H1 (cell line): Measurements from ENCODE around the gene SPRN. TPM values are rescaled to one million over a fixed set of nuclear protein-coding genes. Genes with fewer than 3 reads are reported as not detected.

Experiments used
- CTCF ChIA-PET: fragments of 300-600 bp; sonication (Branson Sonifier 250); formaldehyde crosslinking; loops from one replicate; lab custom pipeline; 2021; ENCODE audit not compliant: partially characterized antibody; lab: Charles Lee
- POLR2A ChIA-PET: fragments of 300-600 bp; sonication (Branson Sonifier 250); formaldehyde crosslinking; loops from one replicate; lab custom pipeline; 2021; ENCODE audit warnings: inconsistent platforms; ENCODE audit not compliant: partially characterized antibody; lab: Charles Lee
- DNase-seq, 2 experiments: peaks; one replicate each; pipeline versions ENCODE4 v3.0.0 to v3.0.0-alpha.2; 2010 to 2022; ENCODE audit warnings: low spot score in 2 of 2, low read depth in 1 of 2, mixed read lengths in 1 of 2
- FAIRE-seq: peaks from 2 replicates; lab custom pipeline; 2011; peaks lifted over from hg19 to GRCh38; lab: Jason Lieb, UNC
- H2AFZ ChIP-seq: 2 replicates; pipeline ENCODE4 v1.8.1; 2012; ENCODE audit warnings: low read length, inconsistent platforms
- H2AK5ac ChIP-seq: 2 replicates; pipeline ENCODE4 v1.6.1; 2013; ENCODE audit warnings: low read depth, low read length
- H2BK120ac ChIP-seq: replicated peaks from 2 replicates; pipeline ENCODE3; 2013; ENCODE audit warnings: low read depth, low read length, inconsistent platforms
- H2BK12ac ChIP-seq: 2 replicates; pipeline ENCODE4 v1.6.1; 2013; ENCODE audit warnings: low read depth, low read length
- H2BK15ac ChIP-seq: 2 replicates; pipeline ENCODE4 v1.6.1; 2013; ENCODE audit warnings: low read length
- H2BK20ac ChIP-seq: 2 replicates; pipeline ENCODE4 v1.6.1; 2013; ENCODE audit warnings: low read length
- H2BK5ac ChIP-seq: 2 replicates; pipeline ENCODE4 v1.6.1; 2013; ENCODE audit warnings: low read depth, low read length
- H3K14ac ChIP-seq: 2 replicates; pipeline ENCODE4 v1.6.1; 2013; ENCODE audit warnings: inconsistent platforms; ENCODE audit not compliant: insufficient read length
- H3K18ac ChIP-seq: 2 replicates; pipeline ENCODE4 v1.6.1; 2013; ENCODE audit warnings: low read length; ENCODE audit errors: extremely low read depth
- H3K23ac ChIP-seq: 2 replicates; pipeline ENCODE4 v1.6.1; 2013; ENCODE audit warnings: inconsistent platforms; ENCODE audit not compliant: insufficient read length
- H3K23me2 ChIP-seq: 2 replicates; pipeline ENCODE4 v1.6.1; 2013; ENCODE audit warnings: low read depth, low read length
- H3K27ac ChIP-seq: 2 replicates; pipeline ENCODE4 v1.6.1; 2011; ENCODE audit warnings: low read depth, low read length, inconsistent platforms
- H3K27me3 ChIP-seq, 4 experiments: replicated peaks in 1 of 4; 1 replicate in 1 of 4; 2 replicates in 3 of 4; pipeline versions ENCODE4 v1.6.1 to v1.8.1; 2011 to 2013; ENCODE audit warnings: low read length in 3 of 4, mild to moderate bottlenecking in 3 of 4, inconsistent platforms in 2 of 4, mixed read lengths in 2 of 4, moderate library complexity in 1 of 4; ENCODE audit not compliant: control insufficient read depth in 3 of 4, insufficient read depth in 3 of 4; ENCODE audit errors: extremely low read depth in 1 of 4
- H3K36me3 ChIP-seq, 4 experiments: 2 replicates each; pipeline versions ENCODE4 v1.6.1 to v1.8.1; 2011 to 2013; ENCODE audit warnings: mild to moderate bottlenecking in 4 of 4, low read length in 3 of 4, moderate library complexity in 2 of 4, control low read depth in 1 of 4, inconsistent platforms in 1 of 4; ENCODE audit not compliant: insufficient read depth in 4 of 4, control insufficient read depth in 2 of 4
- H3K4ac ChIP-seq: replicated peaks from 2 replicates; pipeline ENCODE3; 2013; ENCODE audit warnings: low read length, low read depth, mixed read lengths, inconsistent platforms; ENCODE audit not compliant: insufficient read length
- H3K4me1 ChIP-seq, 4 experiments: replicated peaks in 1 of 4; 1 replicate in 1 of 4; 2 replicates in 3 of 4; pipeline versions ENCODE4 v1.6.1 to v1.8.1; 2011 to 2013; ENCODE audit warnings: low read length in 3 of 4, inconsistent platforms in 2 of 4, mixed read lengths in 1 of 4; ENCODE audit not compliant: insufficient read depth in 4 of 4, control insufficient read depth in 3 of 4
- H3K4me2 ChIP-seq, 2 experiments: 2 replicates each; pipeline versions ENCODE4 v1.6.1 to v1.8.1; 2011 to 2013; ENCODE audit warnings: low read depth in 2 of 2, low read length in 2 of 2, control low read depth in 1 of 2, inconsistent platforms in 1 of 2, mild to moderate bottlenecking in 1 of 2; ENCODE audit not compliant: insufficient read depth in 1 of 2
- H3K4me3 ChIP-seq, 4 experiments: fragments of 200-600, 300-600 bp in 1 of 4; sonication (generic), shearing (Covaris generic), sonication (Bioruptor Twin) in 1 of 4; 2 replicates each; pipeline versions ENCODE4 v1.5.1 to v1.8.1; 2011 to 2016; ENCODE audit warnings: low read length in 4 of 4, low read depth in 3 of 4, control low read depth in 2 of 4, inconsistent platforms in 2 of 4, mild to moderate bottlenecking in 2 of 4, mixed read lengths in 1 of 4, moderate library complexity in 1 of 4; ENCODE audit not compliant: insufficient read depth in 2 of 4; ENCODE audit errors: extremely low read depth in 1 of 4
- H3K56ac ChIP-seq: replicated peaks from 2 replicates; pipeline ENCODE3; 2013; ENCODE audit warnings: low read depth, mild to moderate bottlenecking, mixed read lengths, low read length, inconsistent platforms; ENCODE audit not compliant: insufficient read length
- H3K79me1 ChIP-seq: 2 replicates; pipeline ENCODE4 v1.6.1; 2013; ENCODE audit warnings: low read depth, low read length, control low read depth
- H3K79me2 ChIP-seq, 2 experiments: 2 replicates each; pipeline versions ENCODE4 v1.6.1 to v1.8.1; 2012 to 2013; ENCODE audit warnings: low read length in 2 of 2, mild to moderate bottlenecking in 2 of 2, inconsistent platforms in 1 of 2; ENCODE audit not compliant: insufficient read depth in 2 of 2, control insufficient read depth in 1 of 2
- H3K9ac ChIP-seq, 4 experiments: replicated peaks in 1 of 4; 1 replicate in 1 of 4; 2 replicates in 3 of 4; pipeline versions ENCODE4 v1.6.1 to v1.8.1; 2011 to 2013; ENCODE audit warnings: low read depth in 3 of 4, low read length in 3 of 4, control low read depth in 2 of 4, mild to moderate bottlenecking in 2 of 4, moderate library complexity in 2 of 4, inconsistent platforms in 1 of 4; ENCODE audit errors: extremely low read depth in 1 of 4
- H3K9me3 ChIP-seq, 2 experiments: 2 replicates each; pipeline versions ENCODE4 v1.6.1 to v1.8.1; 2012 to 2013; ENCODE audit warnings: mild to moderate bottlenecking in 2 of 2, moderate library complexity in 2 of 2, control low read depth in 1 of 2, inconsistent platforms in 1 of 2, low read depth in 1 of 2, low read length in 1 of 2, mixed read lengths in 1 of 2; ENCODE audit not compliant: insufficient read depth in 2 of 2
- H4K20me1 ChIP-seq, 2 experiments: replicated peaks in 1 of 2; 2 replicates each; pipeline versions ENCODE3 to v1.8.1; 2011 to 2013; ENCODE audit warnings: inconsistent platforms in 2 of 2, low read length in 2 of 2, mild to moderate bottlenecking in 1 of 2; ENCODE audit not compliant: insufficient read depth in 2 of 2, control insufficient read depth in 1 of 2
- H4K5ac ChIP-seq: 2 replicates; pipeline ENCODE4 v1.6.1; 2013; ENCODE audit warnings: low read length, low read depth, mixed read lengths, inconsistent platforms; ENCODE audit not compliant: insufficient read length
- H4K8ac ChIP-seq: 2 replicates; pipeline ENCODE4 v1.8.0; 2013; ENCODE audit warnings: mild to moderate bottlenecking, moderate library complexity, low read length, inconsistent platforms; ENCODE audit not compliant: insufficient read depth; ENCODE audit errors: extremely low read depth
- H4K91ac ChIP-seq: replicated peaks from 2 replicates; pipeline ENCODE3; 2013; ENCODE audit warnings: low read length, mixed read lengths, inconsistent platforms; ENCODE audit not compliant: insufficient read length
- WGBS, 2 experiments: shearing (Covaris generic) in 1 of 2; methylation state at CpG; one replicate each; pipeline versions ENCODE4 v1.1.6 to v1.1.7; 2013 to 2015; ENCODE audit warnings: low lambda C conversion rate in 2 of 2, mixed read lengths in 2 of 2, inconsistent platforms in 1 of 2, low coverage in 1 of 2, missing lambda C conversion rate in 1 of 2; ENCODE audit not compliant: insufficient replicate concordance in 2 of 2, insufficient coverage in 1 of 2, insufficient read length in 1 of 2; ENCODE audit errors: extremely low coverage in 1 of 2, missing lambda C conversion rate in 1 of 2; 5-methylcytosine and 5-hydroxymethylcytosine counted together
- polyA plus RNA-seq, 7 experiments: library from polyadenylated mRNA; depleted of rRNA in 3 of 7; stranded (reverse) in 5 of 7; unstranded in 2 of 7; fragments of >200 nt in 5 of 7; fragments of 200-250 nt in 2 of 7; gene quantifications; 1 replicate in 5 of 7; 2 replicates in 1 of 7; 4 replicates in 1 of 7; pipeline versions ENCODE4 v1.2.1 to v1.2.3, GENCODE V29; 2011 to 2013; ENCODE audit warnings: missing spikeins in 2 of 7, mixed read lengths in 2 of 7
- total RNA-seq: library from RNA; stranded (reverse); fragmentation: NEBNext Ultra II Directional; extraction: Animal tissue kit (Norgen Biotek cat#: 25700); gene quantifications from 2 replicates; pipeline ENCODE4 v1.2.1, GENCODE V29; 2021

The SPRN gene
- total and polyA plus RNA-seq, 2 of the 8 experiments (the other 6 are each of a cell fraction or from before 2014, with no cell fraction given) = 0.23 to 0.24 TPM

GRCh38 chr10:133442191-133442966, 18.0 kb upstream of the SPRN start:
- no peaks in the 10 kb centered on the region for H4K20me1 ChIP-seq
- H3K79me2 ChIP-seq = no peaks in the 10 kb centered on the region
- H2AFZ ChIP-seq = no peak overlapping the region
- no peak overlapping the region for H3K56ac ChIP-seq
- ChIA-PET POLR2A (no interaction called here), CTCF (interaction anchor here (0.6 kb wide), 1 partner anchor 113 kb away, joined by 3 read pairs; no protein-coding TSS in a partner anchor)
- no peak overlapping the region for H3K9ac ChIP-seq
- no peaks in the 10 kb centered on the region for H3K36me3 ChIP-seq
- H3K14ac ChIP-seq = no peak overlapping the region
- DNase-seq = no peak
- no peak overlapping the region for H3K4me3 ChIP-seq
- H3K27ac ChIP-seq = no peak overlapping the region
- FAIRE-seq = no peak
- 0 out of 7 replicates have a peak, but pooled peaks cover 0 to 2% (median 0%) of the 10 kb centered on the region in 4 experiments for H3K27me3 ChIP-seq
- H2BK12ac ChIP-seq = no peak overlapping the region
- no peak overlapping the region for H2BK20ac ChIP-seq
- no peak overlapping the region for H2BK5ac ChIP-seq
- no peaks in the 10 kb centered on the region for H3K4me1 ChIP-seq
- H3K9me3 ChIP-seq = peaks cover 70 to 93% of the 10 kb centered on the region in 2 experiments
- no peak overlapping the region for H2AK5ac ChIP-seq
- no peak overlapping the region for H4K8ac ChIP-seq
- no peak overlapping the region for H3K4me2 ChIP-seq
- H3K79me1 ChIP-seq = no peaks in the 10 kb centered on the region
- no peak overlapping the region for H3K4ac ChIP-seq
- H4K5ac ChIP-seq = no peak overlapping the region
- H2BK120ac ChIP-seq = no peak overlapping the region
- WGBS, 2 experiments = 86% methylated on average over 23 of the region's 23 CpGs; no CpG with 5 or more reads in 1 of the 2 experiments
- no peak overlapping the region for H4K91ac ChIP-seq
- H3K23ac ChIP-seq = no peak overlapping the region
- H2BK15ac ChIP-seq = no peak overlapping the region
- H3K23me2 ChIP-seq = no peaks in the 10 kb centered on the region
- no peak overlapping the region for H3K18ac ChIP-seq
